ENCODE data around the gene AIPL1.

Gene AIPL1

DNA sequence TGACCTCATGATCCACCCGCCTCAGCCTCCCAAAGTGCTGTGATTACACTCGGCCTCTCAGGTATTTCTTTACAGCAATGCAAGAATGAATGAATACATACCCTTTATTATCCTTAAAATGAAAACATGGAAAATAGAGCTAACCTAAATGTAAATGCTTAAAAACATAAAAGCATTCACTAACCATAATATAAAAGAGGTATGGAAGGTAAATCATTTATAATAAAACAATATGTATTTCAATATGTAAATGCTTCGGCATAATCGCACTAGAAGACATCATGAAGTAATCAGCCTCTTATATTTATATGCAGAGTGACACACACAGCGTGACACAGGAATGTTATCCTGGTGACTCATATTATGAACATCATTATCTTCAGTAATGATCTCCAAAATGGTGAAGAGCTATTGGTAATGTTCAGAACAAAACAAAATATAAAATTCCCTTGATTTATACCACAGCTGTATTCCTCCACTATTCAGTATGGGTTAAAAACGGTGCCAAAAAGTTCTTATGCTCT, 53.9 kb downstream of the AIPL1 start:
- Histone ChIP-seq H3K27me3 (peaks cover 0 to 20% of the 10 kb centered on the region in 2 donors), H3K27ac (no peak overlapping the region), H3K4me1 (no peaks in the 10 kb centered on the region), H3K9me3 (peaks cover 0 to 6% (median 0%) of the 10 kb centered on the region in 3 donors), H3K36me3 (no peaks in the 10 kb centered on the region), H3K4me3 (no peak overlapping the region)
- intact Hi-C loops (cut with DNase I; ENCODE audit: low total_unique reads), result no loop called here
- TF ChIP-seq, protein P1, sequence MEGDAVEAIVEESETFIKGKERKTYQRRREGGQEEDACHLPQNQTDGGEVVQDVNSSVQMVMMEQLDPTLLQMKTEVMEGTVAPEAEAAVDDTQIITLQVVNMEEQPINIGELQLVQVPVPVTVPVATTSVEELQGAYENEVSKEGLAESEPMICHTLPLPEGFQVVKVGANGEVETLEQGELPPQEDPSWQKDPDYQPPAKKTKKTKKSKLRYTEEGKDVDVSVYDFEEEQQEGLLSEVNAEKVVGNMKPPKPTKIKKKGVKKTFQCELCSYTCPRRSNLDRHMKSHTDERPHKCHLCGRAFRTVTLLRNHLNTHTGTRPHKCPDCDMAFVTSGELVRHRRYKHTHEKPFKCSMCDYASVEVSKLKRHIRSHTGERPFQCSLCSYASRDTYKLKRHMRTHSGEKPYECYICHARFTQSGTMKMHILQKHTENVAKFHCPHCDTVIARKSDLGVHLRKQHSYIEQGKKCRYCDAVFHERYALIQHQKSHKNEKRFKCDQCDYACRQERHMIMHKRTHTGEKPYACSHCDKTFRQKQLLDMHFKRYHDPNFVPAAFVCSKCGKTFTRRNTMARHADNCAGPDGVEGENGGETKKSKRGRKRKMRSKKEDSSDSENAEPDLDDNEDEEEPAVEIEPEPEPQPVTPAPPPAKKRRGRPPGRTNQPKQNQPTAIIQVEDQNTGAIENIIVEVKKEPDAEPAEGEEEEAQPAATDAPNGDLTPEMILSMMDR (IDR thresholded peaks at IDR 0.05), result no peak
- DNase-seq, result no peak

DNA sequence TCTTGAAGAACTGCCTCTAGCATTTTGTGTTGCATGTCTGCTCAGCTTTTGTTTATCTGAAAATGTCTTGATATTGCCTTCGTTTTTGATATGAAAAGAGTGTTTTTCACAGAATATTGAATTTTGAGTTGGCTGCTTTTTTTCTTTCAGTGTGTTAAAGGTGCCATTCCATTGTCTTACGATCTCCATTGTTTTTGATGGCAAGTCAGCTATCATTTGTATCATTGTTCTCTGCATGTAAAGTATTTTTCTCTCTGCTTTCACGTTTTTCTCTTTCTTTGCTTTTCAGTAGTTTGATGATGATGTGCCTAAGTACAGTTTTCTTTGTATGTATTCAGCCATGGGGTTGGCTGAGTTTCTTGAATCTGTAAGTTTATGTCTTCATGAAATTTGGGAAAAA, 57.0 kb downstream of the AIPL1 start:
- intact Hi-C loops (cut with DNase I; ENCODE audit: low total_unique reads), result no loop called here
- no peak overlapping the region for H3K4me3 ChIP-seq
- H3K27ac ChIP-seq, result no peak overlapping the region
- TF ChIP-seq, protein P1 (IDR thresholded peaks at IDR 0.05), result no peak
- peaks cover 0 to 6% (median 0%) of the 10 kb centered on the region in 3 donors for H3K9me3 ChIP-seq
- H3K27me3 ChIP-seq, result peaks cover 0 to 19% of the 10 kb centered on the region in 2 donors
- no peak for DNase-seq
- no peaks in the 10 kb centered on the region for H3K4me1 ChIP-seq
- H3K36me3 ChIP-seq, result no peaks in the 10 kb centered on the region

DNA sequence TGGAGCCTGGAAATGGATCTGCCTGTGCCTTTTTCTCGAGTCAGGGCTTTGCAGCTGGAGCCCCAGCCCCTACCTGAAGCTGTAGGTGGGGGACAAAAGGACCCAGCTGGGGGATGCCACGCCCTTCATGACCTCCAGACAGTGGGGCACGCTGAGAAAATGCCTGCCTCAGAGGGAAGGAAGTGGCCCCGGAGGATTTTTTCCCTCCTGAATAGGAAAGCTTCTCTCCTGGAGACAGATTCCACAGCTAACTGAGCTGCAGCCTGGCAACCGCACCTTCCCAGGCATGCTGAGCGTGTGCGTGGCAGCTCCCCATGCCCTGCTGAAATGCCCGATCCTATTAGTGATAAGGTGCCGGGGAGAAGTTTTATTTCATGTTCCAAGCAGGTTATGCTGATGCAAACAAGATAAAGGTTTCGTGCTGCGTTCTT, 58.0 kb downstream of the AIPL1 start:
- Histone ChIP-seq H3K4me3 (no peak overlapping the region), H3K36me3 (no peaks in the 10 kb centered on the region), H3K27me3 (peaks cover 0 to 13% of the 10 kb centered on the region in 2 donors), H3K4me1 (no peaks in the 10 kb centered on the region), H3K27ac (no peak overlapping the region), H3K9me3 (peaks cover 0 to 6% (median 0%) of the 10 kb centered on the region in 3 donors)
- TF ChIP-seq, protein P1 (IDR thresholded peaks at IDR 0.05), result no peak
- intact Hi-C loops (cut with DNase I; ENCODE audit: low total_unique reads), result no loop called here
- no peak for DNase-seq

DNA sequence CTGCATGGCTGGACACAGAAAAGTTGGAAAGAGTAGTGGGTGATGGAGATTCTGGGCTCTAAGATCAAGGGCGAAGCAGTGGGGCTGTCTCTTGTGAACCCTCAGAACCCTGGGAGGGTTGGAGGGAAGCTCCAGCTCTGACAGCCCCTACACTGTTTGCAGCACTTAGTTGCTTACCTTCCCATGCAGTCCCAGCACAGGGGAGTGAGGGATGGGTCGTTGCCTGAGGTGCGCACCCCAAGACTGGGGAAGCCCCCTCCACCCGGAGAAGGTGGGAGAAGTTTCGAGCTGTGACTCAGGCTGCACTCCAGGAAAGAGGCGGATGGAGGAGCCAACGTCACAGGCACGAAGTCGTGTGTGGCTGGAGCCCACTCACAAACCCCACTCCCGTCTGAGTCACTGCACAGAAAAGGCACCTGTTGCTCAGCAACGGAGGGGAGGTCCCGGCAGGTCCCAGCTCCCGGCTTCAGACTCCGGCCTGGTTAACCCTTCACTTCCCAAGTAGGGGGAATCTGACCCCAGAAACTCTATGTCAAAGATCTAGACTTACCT, 60.1 kb downstream of the AIPL1 start:
- no peak for DNase-seq
- TF ChIP-seq, protein P1 (IDR thresholded peaks at IDR 0.05), result no peak
- Histone ChIP-seq H3K36me3 (no peaks in the 10 kb centered on the region), H3K27ac (no peak overlapping the region), H3K9me3 (peaks cover 0 to 6% (median 0%) of the 10 kb centered on the region in 3 donors), H3K4me1 (no peaks in the 10 kb centered on the region), H3K27me3 (peaks cover 0 to 13% of the 10 kb centered on the region in 2 donors), H3K4me3 (no peak overlapping the region)
- intact Hi-C loops (cut with DNase I; ENCODE audit: low total_unique reads), result no loop called here

DNA sequence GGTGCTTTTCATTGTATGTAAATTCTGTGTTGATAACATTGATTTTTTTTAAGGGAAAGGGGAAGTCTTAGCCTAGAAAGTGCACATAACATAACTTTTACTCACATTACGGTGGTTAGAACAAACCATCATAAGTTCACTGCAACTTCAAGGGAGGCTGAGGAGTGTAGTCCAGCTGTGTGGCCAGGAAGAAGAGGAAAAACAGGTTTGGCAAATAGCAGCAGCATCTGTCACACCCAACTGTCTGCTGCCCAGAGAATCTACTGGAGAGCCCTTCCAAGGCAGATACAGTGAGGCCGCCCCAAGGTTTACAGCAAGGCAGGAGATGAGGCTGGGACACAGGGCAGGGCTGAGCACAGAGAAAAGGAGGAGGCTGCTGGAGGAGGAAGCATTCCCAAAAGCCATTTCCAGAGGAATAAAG, 60.6 kb downstream of the AIPL1 start:
- DNase-seq, result no peak
- peaks cover 0 to 6% (median 0%) of the 10 kb centered on the region in 3 donors for H3K9me3 ChIP-seq
- no peak overlapping the region for H3K4me3 ChIP-seq
- no peak overlapping the region for H3K27ac ChIP-seq
- no peaks in the 10 kb centered on the region for H3K4me1 ChIP-seq
- TF ChIP-seq, protein P1 (IDR thresholded peaks at IDR 0.05), result no peak
- H3K36me3 ChIP-seq, result no peaks in the 10 kb centered on the region
- intact Hi-C loops (cut with DNase I; ENCODE audit: low total_unique reads), result no loop called here
- H3K27me3 ChIP-seq, result peaks cover 0 to 13% of the 10 kb centered on the region in 2 donors
